Activated CD4-positive, alpha-beta T cell treated with anti-CD3 and anti-CD28 coated beads, Interleukin-2, amount 10 ng/mL, durations not matched to agents 24 days and 14 days (primary cell): Measurements from ENCODE around the gene UBAP2. TPM values are rescaled to one million over a fixed set of nuclear protein-coding genes. Genes with fewer than 3 reads are reported as not detected.

Source experiments
- DNase-seq: peaks from one replicate; pipeline ENCODE4 v3.0.0; 2022
- H3K27ac Mint-ChIP-seq: one replicate; pipeline ENCODE4 v1.8.0; 2022; ENCODE audit warnings: mild to moderate bottlenecking, mixed read lengths
- H3K27me3 Mint-ChIP-seq: one replicate; pipeline ENCODE4 v1.8.0; 2022; ENCODE audit warnings: mixed read lengths
- H3K36me3 Mint-ChIP-seq: one replicate; pipeline ENCODE4 v1.8.0; 2022; ENCODE audit warnings: low read depth, mild to moderate bottlenecking, mixed read lengths
- H3K4me1 Mint-ChIP-seq: one replicate; pipeline ENCODE4 v1.8.0; 2021; ENCODE audit warnings: mixed read lengths
- H3K4me3 Mint-ChIP-seq: one replicate; pipeline ENCODE4 v1.8.0; 2022; ENCODE audit warnings: mild to moderate bottlenecking, moderate library complexity, mixed read lengths
- H3K9me3 Mint-ChIP-seq: one replicate; pipeline ENCODE4 v1.8.0; 2021; ENCODE audit warnings: mixed read lengths
- intact Hi-C: fragments of 100-400 bp; cut with micrococcal nuclease; formaldehyde crosslinking; loops from one replicate; pipeline ENCODE4 v1.15.1; 2023
- total RNA-seq: library from RNA; stranded (reverse); gene quantifications from 2 replicates; pipeline ENCODE4 v1.2.3, GENCODE V29; 2022

UBAP2 gene
- 51.8 and 55.6 TPM in 2 replicates for total RNA-seq

- H3K4me3 Mint-ChIP-seq, result peak within 1 kb of the TSS; percentile 96
- intact Hi-C loops, result loop anchor here (1.0 to 2.0 kb wide), 7 partner anchors 77 to 759 kb away; partner anchors contain the start of genes AQP3, DCAF12, KIF24 and NFX1
- DNase-seq, result peak; percentile 99
- H3K36me3 Mint-ChIP-seq, result peaks cover 5% of the 10 kb centered on the region
- H3K27me3 Mint-ChIP-seq, result peaks cover 3% of the 10 kb centered on the region
- peaks cover 41% of the 10 kb centered on the region for H3K4me1 Mint-ChIP-seq
- no peaks in the 10 kb centered on the region for H3K9me3 Mint-ChIP-seq
- peak within 1 kb of the TSS; percentile 99 for H3K27ac Mint-ChIP-seq
These were observed at the start of gene UBAP2 for GRCh38 chr9:34048727-34049629. TSS of gene UBAP2 (minus strand) at chr9:34048887. CDS start at chr9:34017148, 31,739 bp downstream.

- intact Hi-C loops, result no loop called here
- no peak overlapping the region for H3K4me3 Mint-ChIP-seq
- H3K36me3 Mint-ChIP-seq, result peaks cover 35% of the 10 kb centered on the region
- H3K27me3 Mint-ChIP-seq, result no peaks in the 10 kb centered on the region
- no peaks in the 10 kb centered on the region for H3K4me1 Mint-ChIP-seq
- no peak overlapping the region for H3K27ac Mint-ChIP-seq
- no peak for DNase-seq
- H3K9me3 Mint-ChIP-seq, result no peaks in the 10 kb centered on the region
These were observed 49.6 kb upstream of the UBAP2 start for GRCh38 chr9:34098307-34098706.

- intact Hi-C loops, result no loop called here
- Mint-ChIP-seq H3K4me3 (no peak overlapping the region), H3K36me3 (peaks cover 39% of the 10 kb centered on the region), H3K9me3 (no peaks in the 10 kb centered on the region), H3K27me3 (no peaks in the 10 kb centered on the region), H3K4me1 (peaks cover 4% of the 10 kb centered on the region), H3K27ac (no peak overlapping the region)
- DNase-seq, result no peak
These were observed 49.2 kb upstream of the UBAP2 start for GRCh38 chr9:34097865-34098264.

- H3K4me3 Mint-ChIP-seq, result no peak overlapping the region
- H3K27ac Mint-ChIP-seq, result no peak overlapping the region
- intact Hi-C loops, result no loop called here
- peaks cover 36% of the 10 kb centered on the region for H3K36me3 Mint-ChIP-seq
- DNase-seq, result no peak
- no peaks in the 10 kb centered on the region for H3K27me3 Mint-ChIP-seq
- peaks cover 13% of the 10 kb centered on the region for H3K4me1 Mint-ChIP-seq
- no peaks in the 10 kb centered on the region for H3K9me3 Mint-ChIP-seq
These were observed 48.1 kb upstream of the UBAP2 start for GRCh38 chr9:34096751-34097150.

- peaks cover 56% of the 10 kb centered on the region for H3K36me3 Mint-ChIP-seq
- DNase-seq, result no peak
- no peaks in the 10 kb centered on the region for H3K9me3 Mint-ChIP-seq
- H3K4me3 Mint-ChIP-seq, result no peak overlapping the region
- H3K4me1 Mint-ChIP-seq, result peaks cover 13% of the 10 kb centered on the region
- intact Hi-C loops, result no loop called here
- no peak overlapping the region for H3K27ac Mint-ChIP-seq
- H3K27me3 Mint-ChIP-seq, result no peaks in the 10 kb centered on the region
These were observed 44.9 kb upstream of the UBAP2 start for GRCh38 chr9:34093578-34093977.

GRCh38 chr9:34089311-34089710 lies 40.6 kb upstream of the UBAP2 start:
- Mint-ChIP-seq H3K36me3 (peaks cover 56% of the 10 kb centered on the region), H3K4me1 (peaks cover 25% of the 10 kb centered on the region), H3K4me3 (no peak overlapping the region), H3K9me3 (no peaks in the 10 kb centered on the region), H3K27ac (no peak overlapping the region), H3K27me3 (no peaks in the 10 kb centered on the region)
- intact Hi-C loops, result no loop called here
- no peak for DNase-seq

- no peaks in the 10 kb centered on the region for H3K27me3 Mint-ChIP-seq
- H3K4me1 Mint-ChIP-seq, result peaks cover 18% of the 10 kb centered on the region
- no peaks in the 10 kb centered on the region for H3K9me3 Mint-ChIP-seq
- DNase-seq, result no peak
- peaks cover 50% of the 10 kb centered on the region for H3K36me3 Mint-ChIP-seq
- intact Hi-C loops, result no loop called here
- no peak overlapping the region for H3K27ac Mint-ChIP-seq
- H3K4me3 Mint-ChIP-seq, result no peak overlapping the region
These were observed 38.7 kb upstream of the UBAP2 start for GRCh38 chr9:34087370-34087769.

GRCh38 chr9:34086864-34087263 lies 38.2 kb upstream of the UBAP2 start:
- Mint-ChIP-seq H3K36me3 (peaks cover 46% of the 10 kb centered on the region), H3K4me3 (no peak overlapping the region), H3K27me3 (no peaks in the 10 kb centered on the region), H3K4me1 (peaks cover 13% of the 10 kb centered on the region), H3K27ac (no peak overlapping the region), H3K9me3 (no peaks in the 10 kb centered on the region)
- intact Hi-C loops, result no loop called here
- DNase-seq, result no peak

GRCh38 chr9:34085581-34086500 lies 37.2 kb upstream of the UBAP2 start:
- intact Hi-C loops, result no loop called here
- peaks cover 42% of the 10 kb centered on the region for H3K36me3 Mint-ChIP-seq
- peaks cover 12% of the 10 kb centered on the region for H3K4me1 Mint-ChIP-seq
- H3K27ac Mint-ChIP-seq, result peak overlapping the region; percentile 56
- H3K27me3 Mint-ChIP-seq, result no peaks in the 10 kb centered on the region
- no peak for DNase-seq
- no peaks in the 10 kb centered on the region for H3K9me3 Mint-ChIP-seq
- no peak overlapping the region for H3K4me3 Mint-ChIP-seq

- Mint-ChIP-seq H3K27me3 (no peaks in the 10 kb centered on the region), H3K4me3 (no peak overlapping the region), H3K36me3 (peaks cover 32% of the 10 kb centered on the region), H3K9me3 (no peaks in the 10 kb centered on the region), H3K4me1 (peaks cover 12% of the 10 kb centered on the region), H3K27ac (no peak overlapping the region)
- DNase-seq, result no peak
- intact Hi-C loops, result no loop called here
These were observed 35.9 kb upstream of the UBAP2 start for GRCh38 chr9:34084562-34084961.

- Mint-ChIP-seq H3K27me3 (no peaks in the 10 kb centered on the region), H3K9me3 (no peaks in the 10 kb centered on the region), H3K27ac (no peak overlapping the region), H3K4me1 (no peaks in the 10 kb centered on the region), H3K4me3 (no peak overlapping the region), H3K36me3 (no peaks in the 10 kb centered on the region)
- intact Hi-C loops, result no loop called here
- no peak for DNase-seq
These were observed 30.5 kb upstream of the UBAP2 start for GRCh38 chr9:34079181-34079580.

GRCh38 chr9:34072868-34073590 lies 24.3 kb upstream of the UBAP2 start:
- no peaks in the 10 kb centered on the region for H3K9me3 Mint-ChIP-seq
- no peaks in the 10 kb centered on the region for H3K4me1 Mint-ChIP-seq
- H3K27me3 Mint-ChIP-seq, result peaks cover 1% of the 10 kb centered on the region
- intact Hi-C loops, result no loop called here
- H3K27ac Mint-ChIP-seq, result no peak overlapping the region
- H3K4me3 Mint-ChIP-seq, result no peak overlapping the region
- H3K36me3 Mint-ChIP-seq, result no peaks in the 10 kb centered on the region
- DNase-seq, result no peak

- Mint-ChIP-seq H3K9me3 (no peaks in the 10 kb centered on the region), H3K4me1 (no peaks in the 10 kb centered on the region), H3K4me3 (no peak overlapping the region), H3K36me3 (no peaks in the 10 kb centered on the region), H3K27ac (no peak overlapping the region), H3K27me3 (peaks cover 1% of the 10 kb centered on the region)
- intact Hi-C loops, result no loop called here
- DNase-seq, result no peak
These were observed 23.7 kb upstream of the UBAP2 start for GRCh38 chr9:34072410-34072809.
